KMS-11 (cell line): Measurements from ENCODE around the gene NADSYN1.

Experiments used
- H2AFZ ChIP-seq: fragments of 200-600 bp; sonication (generic); 2 replicates; pipeline ENCODE4 v1.6.1; 2016; ENCODE audit warnings: antibody characterized with exemption, mixed run types, low read depth
- H3K27ac ChIP-seq: fragments of 200-600 bp; sonication (generic); 2 replicates; pipeline ENCODE4 v1.6.1; 2016; ENCODE audit warnings: mild to moderate bottlenecking, mixed run types
- H3K27me3 ChIP-seq: fragments of 200-600 bp; sonication (generic); 2 replicates; pipeline ENCODE4 v1.6.1; 2017; ENCODE audit warnings: mild to moderate bottlenecking, low read depth, mixed run types, moderate library complexity; ENCODE audit not compliant: insufficient read depth
- H3K36me3 ChIP-seq: fragments of 200-600 bp; sonication (generic); 2 replicates; pipeline ENCODE4 v1.6.1; 2017; ENCODE audit warnings: mild to moderate bottlenecking, mixed run types; ENCODE audit not compliant: insufficient read depth
- H3K4me1 ChIP-seq: fragments of 200-600 bp; sonication (generic); 2 replicates; pipeline ENCODE4 v1.6.1; 2016; ENCODE audit warnings: mild to moderate bottlenecking, low read depth, mixed run types; ENCODE audit not compliant: poor library complexity, severe bottlenecking
- H3K4me2 ChIP-seq: fragments of 200-600 bp; sonication (generic); 2 replicates; pipeline ENCODE4 v1.7.0; 2016; ENCODE audit warnings: mild to moderate bottlenecking, mixed run types
- H3K4me3 ChIP-seq: fragments of 200-600 bp; sonication (generic); IDR thresholded peaks from 2 replicates; pipeline ENCODE4 v1.6.1; 2017; ENCODE audit warnings: low read depth, low read length, mixed read lengths; ENCODE audit not compliant: insufficient read depth
- H3K79me2 ChIP-seq: fragments of 200-600 bp; sonication (generic); 2 replicates; pipeline ENCODE4 v1.6.1; 2016; ENCODE audit warnings: low read depth, mixed run types; ENCODE audit not compliant: insufficient read depth
- H3K9ac ChIP-seq: fragments of 200-600 bp; sonication (generic); 2 replicates; pipeline ENCODE4 v1.6.1; 2016; ENCODE audit warnings: mild to moderate bottlenecking, mixed run types
- H4K20me1 ChIP-seq: fragments of 200-600 bp; sonication (generic); 2 replicates; pipeline ENCODE4 v1.6.1; 2016; ENCODE audit warnings: mild to moderate bottlenecking, mixed run types; ENCODE audit not compliant: insufficient read depth
- CTCF ChIP-seq: fragments of 200-600 bp; sonication (generic); conservative IDR thresholded peaks from 2 replicates; pipeline ENCODE4 v1.6.1; 2017; ENCODE audit warnings: low read depth, mild to moderate bottlenecking, antibody characterized with exemption, low read length, moderate library complexity, mixed read lengths

NADSYN1 gene

GRCh38 chr11:71505001-71505400 is 52.0 kb downstream of the NADSYN1 start:
- H3K79me2 ChIP-seq: no peaks in the 10 kb centered on the region
- no peak overlapping the region for H3K4me3 ChIP-seq
- TF ChIP-seq CTCF: no peak
- H3K36me3 ChIP-seq: no peaks in the 10 kb centered on the region
- no peaks in the 10 kb centered on the region for H4K20me1 ChIP-seq
- H3K27me3 ChIP-seq: no peaks in the 10 kb centered on the region
- H3K4me1 ChIP-seq: no peaks in the 10 kb centered on the region
- H3K9ac ChIP-seq: no peak overlapping the region
- no peak overlapping the region for H3K4me2 ChIP-seq
- no peak overlapping the region for H3K27ac ChIP-seq
- no peak overlapping the region for H2AFZ ChIP-seq

- H3K9ac ChIP-seq: no peak overlapping the region
- no peak overlapping the region for H2AFZ ChIP-seq
- H4K20me1 ChIP-seq: no peaks in the 10 kb centered on the region
- no peaks in the 10 kb centered on the region for H3K36me3 ChIP-seq
- no peaks in the 10 kb centered on the region for H3K27me3 ChIP-seq
- no peaks in the 10 kb centered on the region for H3K4me1 ChIP-seq
- no peak overlapping the region for H3K4me3 ChIP-seq
- no peak overlapping the region for H3K4me2 ChIP-seq
- TF ChIP-seq CTCF: no peak
- no peaks in the 10 kb centered on the region for H3K79me2 ChIP-seq
- no peak overlapping the region for H3K27ac ChIP-seq
Observed at GRCh38 chr11:71505781-71506180, 52.8 kb downstream of the NADSYN1 start.

DNA sequence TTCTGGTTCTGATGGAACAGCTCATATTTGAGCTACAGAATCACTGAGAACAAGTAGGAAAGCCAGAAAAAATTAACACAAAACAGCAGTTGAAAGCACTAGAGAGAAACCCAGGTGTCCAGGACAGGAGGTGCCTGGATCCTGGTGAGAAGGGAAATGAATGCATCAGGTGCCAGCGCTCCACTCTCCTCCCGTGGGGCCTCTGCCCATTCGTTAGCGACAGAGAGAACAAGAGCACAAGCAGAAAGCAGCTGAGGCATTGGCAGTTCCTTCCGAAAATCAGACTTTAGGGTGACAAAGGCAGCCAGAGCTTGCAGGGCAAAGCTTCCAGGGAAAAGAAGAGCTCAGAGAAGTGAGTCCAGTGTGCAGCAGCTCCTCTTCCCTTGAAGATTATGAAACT is 54.1 kb downstream of the NADSYN1 start:
- H3K4me2 ChIP-seq: no peak overlapping the region
- H3K36me3 ChIP-seq: no peaks in the 10 kb centered on the region
- H3K9ac ChIP-seq: no peak overlapping the region
- no peaks in the 10 kb centered on the region for H4K20me1 ChIP-seq
- H3K79me2 ChIP-seq: no peaks in the 10 kb centered on the region
- no peak overlapping the region for H2AFZ ChIP-seq
- no peak for TF ChIP-seq CTCF
- H3K27me3 ChIP-seq: no peaks in the 10 kb centered on the region
- H3K4me3 ChIP-seq: no peak overlapping the region
- H3K4me1 ChIP-seq: no peaks in the 10 kb centered on the region
- H3K27ac ChIP-seq: no peak overlapping the region

DNA sequence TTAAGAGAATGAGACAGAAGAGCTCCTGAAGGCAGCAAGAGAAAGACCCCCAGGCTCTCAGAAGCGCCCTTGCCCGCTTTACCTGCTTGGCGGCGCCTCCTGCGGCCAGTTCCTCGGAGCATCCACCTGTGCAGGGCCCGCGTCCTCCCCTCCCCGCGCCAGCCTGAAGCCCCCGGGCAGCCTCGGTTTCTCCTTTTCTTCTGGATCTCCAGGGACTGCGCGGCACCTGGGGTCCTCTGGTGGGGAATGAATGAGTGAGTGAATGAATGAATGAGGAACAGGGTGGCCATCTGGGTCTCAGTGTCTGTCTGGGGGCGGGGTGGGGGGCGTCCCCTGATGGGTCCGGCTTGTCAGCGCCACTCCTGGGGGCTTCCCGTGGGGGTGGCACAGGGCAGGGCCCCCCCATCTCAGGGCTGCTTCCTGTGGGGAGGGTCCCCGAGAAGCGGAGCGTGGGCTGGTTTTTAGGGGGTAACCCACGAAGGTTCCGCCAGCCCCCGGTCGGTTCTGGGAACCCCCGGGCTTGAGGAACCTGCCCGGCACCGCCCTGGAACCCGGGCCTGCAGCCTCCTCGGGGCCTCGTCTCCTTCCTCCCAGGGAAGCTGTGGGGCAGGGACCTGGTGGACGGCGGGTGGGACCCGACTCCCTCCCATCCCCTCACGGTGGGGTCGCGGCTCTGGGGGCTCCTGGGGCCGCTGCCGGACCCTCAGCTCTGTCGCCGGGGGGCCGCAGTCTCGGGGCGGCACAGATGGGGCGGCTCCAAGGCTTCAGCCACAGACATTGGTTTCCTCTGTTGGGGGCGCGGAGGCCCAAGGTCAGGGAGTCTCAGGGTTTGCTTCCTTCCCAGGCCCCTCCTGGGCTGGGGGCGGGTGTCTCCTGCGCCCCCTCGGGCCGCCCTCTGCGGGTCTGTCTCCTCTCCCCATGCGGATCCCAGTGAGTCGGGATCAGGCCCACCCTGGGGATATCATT is 65.8 kb downstream of the NADSYN1 start:
- Histone ChIP-seq H3K4me2 (no peak overlapping the region), H3K4me1 (no peaks in the 10 kb centered on the region), H3K27me3 (no peaks in the 10 kb centered on the region)

More for the DNA sequence above, 65.8 kb downstream of the NADSYN1 start:
- Histone ChIP-seq H3K27ac (no peak overlapping the region), H3K9ac (no peak overlapping the region), H3K4me3 (no peak overlapping the region), H2AFZ (no peak overlapping the region), H4K20me1 (no peaks in the 10 kb centered on the region), H3K79me2 (no peaks in the 10 kb centered on the region), H3K36me3 (no peaks in the 10 kb centered on the region)
- TF ChIP-seq CTCF: no peak
